ENCODE results near the gene PTPN4.

PTPN4 gene

GRCh38 chr2:119716284-119716672 is 43.4 kb upstream of the PTPN4 start:
- DNase-seq (ENCODE audit: low read depth in 1 of 2, low spot score in 1 of 2): no peak
- no peak overlapping the region for H3K4me3 ChIP-seq (replicated peaks; ENCODE audit: insufficient read depth, low read length)
- H3K27ac ChIP-seq (replicated peaks): no peak overlapping the region
- H3K27me3 ChIP-seq (ENCODE audit: insufficient read depth, poor library complexity, severe bottlenecking): no peaks in the 10 kb centered on the region
- no peak for TF ChIP-seq REST (IDR thresholded peaks at IDR 0.05; ENCODE audit: insufficient replicate concordance, low read depth)
- TF ChIP-seq POLR2AphosphoS5 (IDR thresholded peaks at IDR 0.05; ENCODE audit: low read depth): no peak
- no peak for TF ChIP-seq GABPA (IDR thresholded peaks at IDR 0.05; ENCODE audit: low read depth)
- TF ChIP-seq, protein P1, sequence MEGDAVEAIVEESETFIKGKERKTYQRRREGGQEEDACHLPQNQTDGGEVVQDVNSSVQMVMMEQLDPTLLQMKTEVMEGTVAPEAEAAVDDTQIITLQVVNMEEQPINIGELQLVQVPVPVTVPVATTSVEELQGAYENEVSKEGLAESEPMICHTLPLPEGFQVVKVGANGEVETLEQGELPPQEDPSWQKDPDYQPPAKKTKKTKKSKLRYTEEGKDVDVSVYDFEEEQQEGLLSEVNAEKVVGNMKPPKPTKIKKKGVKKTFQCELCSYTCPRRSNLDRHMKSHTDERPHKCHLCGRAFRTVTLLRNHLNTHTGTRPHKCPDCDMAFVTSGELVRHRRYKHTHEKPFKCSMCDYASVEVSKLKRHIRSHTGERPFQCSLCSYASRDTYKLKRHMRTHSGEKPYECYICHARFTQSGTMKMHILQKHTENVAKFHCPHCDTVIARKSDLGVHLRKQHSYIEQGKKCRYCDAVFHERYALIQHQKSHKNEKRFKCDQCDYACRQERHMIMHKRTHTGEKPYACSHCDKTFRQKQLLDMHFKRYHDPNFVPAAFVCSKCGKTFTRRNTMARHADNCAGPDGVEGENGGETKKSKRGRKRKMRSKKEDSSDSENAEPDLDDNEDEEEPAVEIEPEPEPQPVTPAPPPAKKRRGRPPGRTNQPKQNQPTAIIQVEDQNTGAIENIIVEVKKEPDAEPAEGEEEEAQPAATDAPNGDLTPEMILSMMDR (IDR thresholded peaks at IDR 0.05; ENCODE audit: insufficient read depth, low read length): no peak
- no peak for TF ChIP-seq SPI1 (IDR thresholded peaks at IDR 0.05; ENCODE audit: borderline replicate concordance, low read depth)

DNA sequence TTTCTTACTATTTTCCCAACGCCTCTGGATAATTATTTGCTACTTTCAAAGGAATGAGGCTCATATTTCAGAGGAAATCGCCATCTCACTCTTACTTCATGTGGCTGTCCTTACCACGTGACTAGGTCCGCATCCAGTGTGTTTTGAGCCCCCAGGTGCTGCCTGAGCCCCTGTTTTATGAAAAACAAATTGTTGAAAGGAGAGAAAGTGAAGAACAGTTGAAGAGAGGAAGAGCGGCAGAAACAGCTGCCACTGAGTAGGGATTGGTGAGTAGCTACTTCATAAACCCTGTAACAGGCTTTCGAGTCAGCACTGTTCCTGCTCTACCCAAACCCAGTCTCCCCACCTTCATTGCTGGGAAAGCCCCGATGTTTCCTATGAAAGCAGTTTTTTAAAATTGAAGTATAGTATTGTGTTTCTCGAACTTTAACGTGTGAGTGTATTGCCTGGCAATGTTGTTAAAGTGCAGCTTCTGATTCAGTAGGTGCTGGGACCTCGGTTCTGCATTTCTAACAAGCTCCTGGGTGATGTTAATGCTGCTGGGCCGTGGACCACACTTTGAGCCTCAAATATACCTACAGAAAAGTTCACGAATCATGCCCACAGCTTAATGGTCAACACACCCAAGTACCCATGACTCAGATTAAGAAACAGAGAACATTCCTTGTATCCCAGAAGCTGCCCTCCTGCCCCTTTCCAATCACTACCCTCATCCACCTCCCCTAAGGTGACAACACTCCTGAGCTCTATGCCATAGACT is 41.0 kb upstream of the PTPN4 start:
- TF ChIP-seq POLR2AphosphoS5 (IDR thresholded peaks at IDR 0.05; ENCODE audit: low read depth): no peak
- no peak for TF ChIP-seq GABPA (IDR thresholded peaks at IDR 0.05; ENCODE audit: low read depth)
- TF ChIP-seq SPI1 (IDR thresholded peaks at IDR 0.05; ENCODE audit: borderline replicate concordance, low read depth): no peak
- TF ChIP-seq, protein P1 (IDR thresholded peaks at IDR 0.05; ENCODE audit: insufficient read depth, low read length): no peak
- TF ChIP-seq REST (IDR thresholded peaks at IDR 0.05; ENCODE audit: insufficient replicate concordance, low read depth): no peak
- no peak overlapping the region for H3K4me3 ChIP-seq (replicated peaks; ENCODE audit: insufficient read depth, low read length)
- no peak overlapping the region for H3K27ac ChIP-seq (replicated peaks)
- no peaks in the 10 kb centered on the region for H3K27me3 ChIP-seq (ENCODE audit: insufficient read depth, poor library complexity, severe bottlenecking)
- no peak for DNase-seq (ENCODE audit: low read depth in 1 of 2, low spot score in 1 of 2)

GRCh38 chr2:119719261-119719627 is 40.5 kb upstream of the PTPN4 start:
- Histone ChIP-seq H3K27ac (replicated peaks) (no peak overlapping the region), H3K27me3 (ENCODE audit: insufficient read depth, poor library complexity, severe bottlenecking) (no peaks in the 10 kb centered on the region), H3K4me3 (replicated peaks; ENCODE audit: insufficient read depth, low read length) (no peak overlapping the region)
- no peak for DNase-seq (ENCODE audit: low read depth in 1 of 2, low spot score in 1 of 2)
- no peak for TF ChIP-seq GABPA (IDR thresholded peaks at IDR 0.05; ENCODE audit: low read depth)
- TF ChIP-seq POLR2AphosphoS5 (IDR thresholded peaks at IDR 0.05; ENCODE audit: low read depth): no peak
- no peak for TF ChIP-seq REST (IDR thresholded peaks at IDR 0.05; ENCODE audit: insufficient replicate concordance, low read depth)
- TF ChIP-seq SPI1 (IDR thresholded peaks at IDR 0.05; ENCODE audit: borderline replicate concordance, low read depth): no peak
- TF ChIP-seq, protein P1 (IDR thresholded peaks at IDR 0.05; ENCODE audit: insufficient read depth, low read length): no peak
